GM18867 (cell line): ENCODE results near the gene ARPC3.
"Not testable (repeated sequence)": the region's sequence is repeated elsewhere in the genome, so short reads cannot be mapped to it uniquely, and the experiment has no call there.

ENCODE experiments used
- ATAC-seq: cut with Tn5 transposase; IDR thresholded peaks from one replicate; pipeline ENCODE4 v1.9.1; 2021; ENCODE audit warnings: mild to moderate bottlenecking, moderate library complexity; ENCODE audit not compliant: unreplicated experiment

The ARPC3 gene

GRCh38 chr12:110449799-110450497, at the start of gene ARPC3:
Gene ARPC3, minus strand, starts transcription at chr12:110450337. Its CDS starts 77 bp downstream, at chr12:110450260.
- peak; percentile 92 for ATAC-seq

DNA sequence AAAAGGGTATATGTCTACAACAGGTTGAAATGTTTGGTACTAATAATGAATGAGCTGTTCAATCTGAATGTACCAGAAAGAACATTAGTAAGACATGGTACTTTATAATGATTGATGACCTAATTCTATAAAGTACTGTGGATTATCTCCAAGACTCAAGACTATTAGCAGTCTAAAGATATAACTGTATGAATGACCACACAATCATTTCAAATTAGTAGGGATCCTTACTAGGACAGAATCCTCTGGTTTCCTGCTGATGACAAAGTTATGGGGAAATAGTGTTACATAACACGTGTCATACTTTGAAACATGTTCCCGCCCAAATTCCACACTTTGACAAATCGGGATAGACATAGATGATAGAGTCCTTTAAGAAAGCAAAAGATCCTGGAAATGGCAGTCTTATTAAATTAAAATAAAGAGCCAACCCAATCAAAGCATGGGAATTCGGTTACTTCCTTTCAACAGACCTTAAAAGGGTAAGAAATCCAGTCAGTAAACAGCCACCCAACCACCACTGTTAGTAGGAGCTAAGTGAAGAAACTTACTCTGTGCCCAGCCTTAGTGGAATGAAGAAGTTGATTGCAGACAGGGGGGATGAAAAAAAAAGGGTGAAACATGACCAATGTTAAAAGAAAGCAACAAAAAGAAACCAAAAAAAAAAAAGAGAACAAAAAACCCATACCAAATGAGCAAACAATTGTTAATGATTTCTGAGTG, 49.0 kb upstream of the ARPC3 start:
- ATAC-seq, result no peak

DNA sequence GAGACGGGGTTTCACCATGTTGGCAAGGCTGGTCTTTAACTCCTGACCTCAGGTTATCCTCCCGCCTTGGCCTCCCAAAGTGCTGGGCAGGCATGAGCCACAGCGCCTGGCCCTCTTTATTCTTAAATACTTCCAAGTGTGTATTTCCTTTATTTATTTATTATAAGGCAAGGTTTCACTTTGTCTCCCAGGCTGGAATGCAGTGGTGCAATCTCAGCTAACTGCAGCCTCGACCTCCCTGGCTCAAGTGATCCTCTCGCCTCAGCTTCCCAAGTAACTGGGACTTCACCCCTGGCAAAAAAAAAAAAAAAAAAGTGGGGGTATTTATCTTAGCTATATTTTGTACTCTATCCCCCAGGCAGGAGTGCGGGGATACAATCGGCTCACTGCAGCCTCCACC, 25.3 kb upstream of the ARPC3 start:
- no peak for ATAC-seq

DNA sequence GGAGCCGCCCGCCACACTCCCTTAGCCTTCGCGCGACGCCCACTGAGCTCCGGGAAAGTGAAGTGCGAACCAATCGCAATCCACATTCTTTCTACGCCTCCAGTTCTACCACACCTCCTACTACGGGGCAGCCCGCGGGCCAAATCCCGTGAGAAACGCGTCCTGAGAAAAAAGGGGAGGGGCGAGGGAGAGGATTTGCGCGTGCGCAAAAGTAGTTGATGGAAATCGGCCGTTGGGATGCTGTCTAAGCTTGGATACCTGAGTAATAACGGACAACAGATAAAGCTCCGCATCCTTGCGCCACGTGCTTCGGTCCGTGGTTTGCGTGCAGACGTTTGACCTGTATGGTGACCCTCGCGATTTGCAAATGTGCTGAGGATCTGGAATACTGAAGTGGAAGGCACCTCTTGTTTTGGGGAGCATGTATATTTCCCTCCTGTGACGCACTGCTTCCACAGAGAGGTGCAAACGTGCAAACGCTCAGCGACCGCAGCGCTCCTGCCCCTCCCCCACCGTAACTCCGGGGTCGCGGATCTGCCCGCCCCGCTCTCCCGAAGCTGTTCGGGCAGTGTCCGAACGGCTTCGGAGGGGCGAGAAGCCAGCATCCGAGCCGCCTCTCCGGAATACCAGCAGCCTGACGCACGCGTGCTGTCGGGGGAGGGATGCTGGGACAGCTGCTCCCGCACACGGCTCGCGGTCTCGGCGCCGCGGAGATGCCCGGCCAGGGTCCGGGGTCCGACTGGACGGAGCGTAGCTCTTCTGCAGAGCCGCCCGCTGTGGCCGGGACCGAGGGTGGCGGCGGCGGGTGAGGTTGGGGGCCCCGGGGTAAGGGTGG, 18.3 kb upstream of the ARPC3 start, which contains the start of the genes FAM216A and GPN3:
Gene FAM216A, plus strand, starts transcription at position 632 of the 835 bp plus-strand sequence. Its CDS starts 31 bp downstream, at position 663.
Gene GPN3, minus strand, starts transcription at position 44 of the 835 bp plus-strand sequence. CDS start 54 bp downstream, outside the sequence.
- peak; percentile 73 for ATAC-seq

- ATAC-seq, result no peak
Observed at GRCh38 chr12:110467847-110468213, 17.7 kb upstream of the ARPC3 start.

GRCh38 chr12:110466791-110467190, 16.7 kb upstream of the ARPC3 start:
- ATAC-seq, result no peak

GRCh38 chr12:110465765-110466164, 15.6 kb upstream of the ARPC3 start:
- ATAC-seq, result not testable (repeated sequence)

GRCh38 chr12:110465024-110465423, 14.9 kb upstream of the ARPC3 start:
- no peak for ATAC-seq

- not testable (repeated sequence) for ATAC-seq
Observed at GRCh38 chr12:110461189-110461588, 11.1 kb upstream of the ARPC3 start.

DNA sequence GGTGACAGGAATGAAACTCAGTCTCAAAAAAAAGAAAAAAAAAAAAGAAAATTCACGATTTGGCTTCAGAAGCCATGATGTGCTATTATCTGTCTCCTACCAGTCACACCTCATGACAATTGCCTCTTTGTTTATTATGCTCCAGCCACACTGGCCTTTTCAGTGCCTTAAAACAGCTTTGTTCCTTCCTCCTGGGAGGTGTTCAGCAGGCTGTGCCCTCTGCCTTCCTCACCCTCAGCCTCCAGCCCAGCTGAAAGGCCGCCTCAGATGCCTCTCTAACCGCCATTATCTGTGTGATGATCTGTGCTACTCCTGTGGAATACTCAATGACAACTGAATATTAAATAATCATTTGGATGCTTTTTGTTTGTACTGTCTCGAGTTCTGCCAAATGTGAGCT, 8.6 kb upstream of the ARPC3 start:
- no peak for ATAC-seq

DNA sequence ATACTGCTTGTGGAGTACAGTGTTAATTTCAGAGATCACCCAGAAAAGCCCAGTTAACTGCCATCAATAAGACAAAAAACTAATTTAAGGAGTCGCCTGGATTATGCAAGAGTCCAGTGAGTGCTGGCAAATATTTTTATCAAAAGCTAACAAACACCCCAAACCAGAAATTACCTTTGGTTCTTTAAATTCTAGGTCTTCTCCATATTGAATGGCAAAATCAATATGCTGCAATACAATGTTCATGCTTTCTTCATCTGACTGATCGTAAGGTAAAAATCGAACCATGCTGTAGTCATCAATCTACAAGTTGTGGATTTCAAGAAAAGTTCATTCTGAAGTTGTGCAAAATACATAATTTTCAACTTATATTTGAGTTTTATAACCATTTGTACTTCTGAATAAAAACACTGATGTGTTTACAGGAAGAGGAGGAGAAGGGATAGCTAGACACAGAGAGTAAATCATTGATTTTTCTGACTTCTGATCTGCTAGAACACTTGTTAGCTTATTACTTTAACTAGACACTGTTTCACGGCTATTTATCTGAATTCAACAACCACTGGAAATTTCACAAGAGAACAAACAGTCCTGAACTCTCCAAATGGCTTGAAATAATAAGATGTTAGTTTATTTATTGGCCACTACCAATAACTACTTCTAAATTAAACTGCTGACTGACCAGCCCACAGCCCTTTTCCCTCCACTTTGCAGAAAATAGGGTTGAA, 3.6 kb upstream of the ARPC3 start:
- ATAC-seq, result no peak

DNA sequence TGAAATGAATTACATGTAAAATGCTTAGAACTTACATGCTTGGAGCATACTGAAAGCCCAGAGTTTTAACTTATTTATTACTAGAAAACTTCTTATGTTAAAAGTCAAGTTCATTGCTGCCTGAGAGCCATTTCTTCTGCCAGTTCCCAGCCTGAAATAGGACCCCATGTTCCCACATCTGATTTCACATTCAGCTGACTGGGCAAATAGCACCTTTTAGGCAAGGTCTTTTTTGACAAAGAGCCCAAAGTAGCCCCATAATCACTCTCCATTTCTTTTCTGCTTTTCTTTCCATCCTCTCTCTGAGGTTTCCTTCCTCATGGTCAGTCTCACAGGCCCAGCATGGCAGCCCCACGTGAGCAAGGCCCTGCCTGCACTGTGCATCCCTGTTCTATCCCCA, 1.1 kb upstream of the ARPC3 start:
- no peak for ATAC-seq

GRCh38 chr12:110444455-110444854, 5.7 kb downstream of the ARPC3 start:
- no peak for ATAC-seq

DNA sequence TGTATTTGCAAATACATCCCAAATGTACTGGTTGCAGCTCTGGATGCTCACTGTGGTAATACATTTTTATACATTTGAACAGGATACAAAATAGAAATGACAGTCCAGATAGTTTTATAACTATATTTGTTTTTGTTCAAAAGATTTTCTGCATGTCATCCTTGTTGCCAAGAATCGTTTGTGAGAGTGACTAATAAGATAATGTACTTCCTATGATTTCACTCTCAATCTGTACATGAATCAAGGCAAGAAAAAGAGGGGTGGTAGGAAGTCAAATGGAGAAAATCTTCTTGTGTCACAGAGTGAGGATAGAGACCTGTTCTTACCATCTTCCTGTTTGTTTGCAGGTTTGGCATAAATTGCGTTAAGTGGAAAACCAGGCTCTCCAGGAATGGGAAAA, 13.9 kb downstream of the ARPC3 start:
- ATAC-seq, result no peak

GRCh38 chr12:110431957-110432587, 18.1 kb downstream of the ARPC3 start:
- peak; percentile 24 for ATAC-seq

DNA sequence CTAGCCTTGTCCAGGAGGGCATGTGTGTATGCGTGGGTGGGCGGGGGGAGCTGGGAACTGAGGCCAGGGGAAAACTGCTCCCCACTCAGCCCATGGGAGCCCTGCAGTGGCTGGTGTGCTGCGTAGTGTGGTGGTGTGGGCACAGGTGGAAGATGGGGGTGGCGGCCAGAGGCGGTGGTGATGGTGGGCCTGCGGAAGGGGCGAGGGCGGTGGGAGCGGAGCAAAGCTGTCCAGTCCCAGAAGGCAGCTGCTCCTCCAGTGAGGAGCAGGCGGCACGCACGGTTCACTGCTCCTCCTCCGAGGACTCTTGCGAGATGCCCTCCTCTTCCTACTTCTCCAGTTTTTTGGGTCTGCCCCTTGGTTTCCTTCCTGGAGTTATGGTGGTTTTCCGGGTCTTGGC, 20.5 kb downstream of the ARPC3 start:
- not testable (repeated sequence) for ATAC-seq

DNA sequence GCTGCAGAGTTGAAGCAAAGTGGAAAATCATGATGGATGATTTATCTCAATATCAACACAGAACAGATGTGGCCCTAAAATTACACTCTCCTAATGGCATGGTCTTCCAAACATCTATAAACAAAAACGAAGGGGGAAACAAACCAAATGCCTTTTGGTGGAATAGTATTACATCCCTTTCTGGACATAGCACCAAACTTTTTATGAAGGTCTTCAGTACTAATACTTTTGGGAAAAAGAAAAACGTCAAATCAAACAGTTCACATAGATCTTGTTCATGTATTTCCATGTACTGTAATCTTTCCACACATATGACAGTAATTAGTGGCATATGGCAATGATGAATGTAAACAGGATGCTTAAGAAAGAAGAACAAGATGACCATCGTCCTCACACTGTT, 23.7 kb downstream of the ARPC3 start:
- ATAC-seq, result no peak

DNA sequence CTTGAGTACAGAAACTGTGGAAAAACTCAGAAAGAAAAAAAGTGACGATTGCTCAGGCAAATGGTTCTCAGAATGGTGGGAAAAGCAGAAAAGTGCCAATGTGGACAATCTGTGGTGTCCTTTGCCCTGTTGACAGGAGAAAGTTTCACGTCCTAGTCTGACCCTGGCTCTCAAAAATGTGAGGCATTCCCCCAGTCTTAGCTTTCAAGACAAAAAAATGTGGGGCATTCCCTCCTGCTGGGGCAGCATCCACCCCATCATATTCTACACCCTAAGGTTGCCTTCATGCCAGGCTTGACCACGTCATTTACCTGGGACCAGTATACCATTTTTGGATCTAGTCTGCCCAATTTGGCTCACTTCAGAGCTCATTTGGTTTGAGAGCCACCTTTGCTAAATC, 25.9 kb downstream of the ARPC3 start:
- no peak for ATAC-seq

DNA sequence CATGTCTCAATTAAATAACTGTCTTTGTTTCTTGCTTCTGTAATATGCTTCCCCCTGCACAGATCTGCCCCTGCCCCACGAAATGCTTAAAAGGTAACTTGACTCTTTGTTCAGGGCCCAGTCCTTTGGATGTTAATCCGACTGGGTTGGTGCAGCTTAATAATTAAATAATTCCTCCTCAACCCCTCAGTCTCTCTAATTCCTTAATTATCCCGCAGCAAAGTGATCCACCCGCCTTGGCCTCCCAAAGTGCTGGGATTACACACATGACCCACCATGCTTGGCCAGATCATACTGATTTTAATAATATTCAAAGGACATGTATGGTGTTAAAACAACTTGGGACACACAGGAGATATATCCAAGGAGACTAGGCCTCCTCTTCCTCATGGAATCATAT, 28.4 kb downstream of the ARPC3 start:
- no peak for ATAC-seq

DNA sequence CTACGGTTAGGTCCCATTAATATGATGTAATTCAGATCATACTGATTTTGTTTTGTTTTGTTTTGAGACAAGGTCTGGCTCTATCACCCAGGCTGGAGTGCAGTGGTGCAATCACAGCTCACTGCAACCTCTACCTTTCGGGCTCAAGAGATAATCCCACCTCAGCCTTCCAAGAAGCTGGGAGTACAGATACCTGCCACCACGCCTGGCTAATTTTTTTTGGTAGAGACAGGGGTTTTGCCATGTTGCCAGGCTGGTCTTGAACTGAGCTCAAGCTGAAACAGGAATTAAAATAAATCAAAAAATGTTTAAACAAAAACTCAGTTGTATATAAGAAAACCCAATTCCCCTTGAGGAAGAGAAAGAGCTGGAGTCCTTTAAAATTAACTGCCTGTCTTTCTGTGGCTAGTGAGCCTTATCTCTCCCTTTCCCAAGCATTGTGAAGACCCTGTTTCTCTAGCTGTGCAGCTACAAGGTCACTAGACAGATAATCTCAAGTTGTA, 28.9 kb downstream of the ARPC3 start:
- ATAC-seq, result no peak
